ENCODE data around the gene CYS1.
"Not testable (repeated sequence)": the region's sequence is repeated elsewhere in the genome, so short reads cannot be mapped to it uniquely, and the experiment has no call there.

Gene CYS1, protein sequence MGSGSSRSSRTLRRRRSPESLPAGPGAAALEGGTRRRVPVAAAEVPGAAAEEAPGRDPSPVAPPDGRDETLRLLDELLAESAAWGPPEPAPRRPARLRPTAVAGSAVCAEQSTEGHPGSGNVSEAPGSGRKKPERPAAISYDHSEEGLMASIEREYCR

DNA sequence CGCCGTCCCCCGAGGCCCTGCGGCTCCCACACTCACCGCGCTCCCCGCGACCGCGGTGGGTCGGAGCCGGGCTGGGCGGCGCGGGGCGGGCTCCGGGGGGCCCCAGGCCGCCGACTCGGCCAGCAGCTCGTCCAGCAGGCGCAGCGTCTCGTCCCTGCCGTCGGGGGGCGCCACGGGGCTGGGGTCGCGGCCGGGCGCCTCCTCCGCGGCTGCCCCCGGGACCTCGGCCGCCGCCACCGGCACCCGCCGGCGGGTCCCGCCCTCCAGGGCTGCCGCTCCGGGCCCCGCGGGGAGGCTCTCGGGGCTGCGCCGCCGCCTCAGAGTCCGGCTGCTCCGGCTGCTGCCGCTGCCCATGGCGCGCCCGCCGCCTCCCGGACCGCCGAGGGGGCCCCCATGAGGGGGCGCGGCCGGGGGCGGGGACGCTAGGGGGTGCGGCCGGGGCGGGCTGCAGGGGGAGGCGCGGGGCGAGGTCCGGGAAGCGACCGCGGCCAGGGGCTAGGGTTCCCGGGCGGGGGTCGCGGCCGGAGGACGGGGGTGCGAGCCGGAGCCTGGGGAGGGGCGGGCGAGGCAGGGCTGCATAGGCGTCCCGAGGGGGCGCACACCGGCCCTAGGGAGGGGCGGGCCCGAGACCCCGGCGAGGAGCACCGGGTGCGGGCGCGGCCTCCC, at the start of gene CYS1:
CYS1 (minus strand) TSS at position 542 of the 666 bp plus-strand sequence; CDS start at position 354, 188 bp downstream.
- no peak for DNase-seq

DNA sequence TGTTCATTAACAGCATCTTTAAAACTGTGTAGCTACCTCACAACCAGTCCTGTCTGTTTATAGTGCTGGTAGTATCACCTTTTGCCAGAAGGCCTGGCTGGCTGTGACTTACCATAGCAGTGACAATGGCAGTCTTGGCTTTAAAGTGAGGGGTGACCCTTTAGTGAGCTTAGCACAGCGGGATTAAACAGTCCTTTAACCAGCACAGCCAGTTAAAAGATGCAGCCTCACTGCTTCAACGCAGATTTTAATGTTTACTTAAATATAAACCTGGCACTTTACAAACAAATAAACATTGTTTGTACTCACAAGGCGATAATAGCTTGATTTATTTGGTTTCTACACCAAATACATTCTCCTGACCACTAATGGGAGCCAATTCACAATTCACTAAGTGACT, 49.3 kb upstream of the CYS1 start:
- no peak for DNase-seq

DNA sequence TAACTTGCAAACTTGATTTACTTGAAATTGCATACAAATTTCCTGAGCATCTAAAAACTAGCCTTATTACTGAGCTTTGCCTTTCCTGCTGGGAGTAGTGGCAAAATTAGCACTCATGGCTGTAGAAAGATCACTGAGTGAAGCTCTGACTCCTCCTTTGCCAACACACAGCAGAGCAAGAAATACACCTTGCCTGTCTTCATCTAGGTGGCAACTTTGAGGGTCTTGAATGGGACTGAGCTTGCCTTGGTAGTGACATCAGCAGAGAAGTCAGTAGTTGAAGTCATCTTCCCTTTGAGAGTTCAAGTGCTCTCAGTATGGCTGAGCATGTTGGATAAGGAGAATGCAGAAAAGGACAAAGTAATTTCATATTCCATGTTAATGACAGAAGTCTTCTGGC, 48.2 kb upstream of the CYS1 start:
- no peak for DNase-seq

DNA sequence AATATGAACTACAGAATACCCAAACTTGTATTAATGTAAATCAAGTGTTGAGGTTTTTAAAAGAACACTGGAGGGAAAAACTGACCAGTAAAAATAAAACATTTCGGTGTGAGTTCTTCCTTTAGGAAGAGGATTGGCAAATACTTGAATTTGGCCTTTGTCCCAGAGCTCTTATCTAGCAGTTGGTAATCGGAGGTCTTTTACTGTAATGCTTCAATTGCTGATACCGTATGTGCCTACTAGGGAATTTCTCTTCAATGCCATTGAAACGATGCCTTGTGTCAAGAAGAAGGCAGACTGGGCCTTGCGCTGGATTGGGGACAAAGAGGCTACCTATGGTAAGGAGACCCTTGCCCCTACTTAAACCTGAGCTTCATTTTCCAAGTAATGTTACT, 46.4 kb upstream of the CYS1 start:
- no peak for DNase-seq

DNA sequence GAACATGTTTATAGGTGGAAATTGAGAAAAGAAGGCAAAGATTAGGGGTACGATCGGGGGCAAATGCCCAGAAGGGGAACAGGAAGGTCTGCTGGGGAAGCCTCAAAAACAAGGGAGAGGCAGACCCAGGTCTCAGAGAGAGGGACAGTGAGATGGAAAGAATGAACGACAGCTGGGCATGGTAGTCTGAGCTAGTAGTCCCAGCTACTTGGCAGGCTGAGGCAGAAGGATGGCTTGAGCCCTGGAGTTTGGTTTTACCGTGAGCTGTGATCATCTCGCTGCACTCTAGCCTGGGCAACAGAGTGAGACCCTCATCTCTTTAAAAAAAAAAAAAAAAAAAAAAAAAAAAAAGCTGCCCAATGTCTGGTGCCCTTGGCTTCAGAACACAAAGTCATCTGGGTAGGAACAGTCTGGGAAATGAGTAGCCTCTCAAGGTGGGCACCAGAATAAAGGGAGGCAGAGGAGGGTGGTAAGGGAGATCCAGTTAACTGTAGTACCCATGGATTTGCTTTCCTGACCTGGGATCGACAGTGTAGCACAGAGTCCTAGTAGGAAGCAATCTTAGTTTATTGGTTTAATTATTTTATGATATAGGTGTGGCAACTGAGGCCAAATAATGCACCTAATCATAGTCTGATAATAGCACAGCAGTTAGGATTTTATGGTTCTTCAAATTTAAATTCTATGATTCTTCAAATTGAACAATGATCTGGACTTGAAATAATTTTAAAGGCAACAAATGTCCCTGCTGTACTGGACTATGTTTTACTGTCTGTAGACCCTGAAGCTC, 45.8 kb upstream of the CYS1 start:
- no peak for DNase-seq

DNA sequence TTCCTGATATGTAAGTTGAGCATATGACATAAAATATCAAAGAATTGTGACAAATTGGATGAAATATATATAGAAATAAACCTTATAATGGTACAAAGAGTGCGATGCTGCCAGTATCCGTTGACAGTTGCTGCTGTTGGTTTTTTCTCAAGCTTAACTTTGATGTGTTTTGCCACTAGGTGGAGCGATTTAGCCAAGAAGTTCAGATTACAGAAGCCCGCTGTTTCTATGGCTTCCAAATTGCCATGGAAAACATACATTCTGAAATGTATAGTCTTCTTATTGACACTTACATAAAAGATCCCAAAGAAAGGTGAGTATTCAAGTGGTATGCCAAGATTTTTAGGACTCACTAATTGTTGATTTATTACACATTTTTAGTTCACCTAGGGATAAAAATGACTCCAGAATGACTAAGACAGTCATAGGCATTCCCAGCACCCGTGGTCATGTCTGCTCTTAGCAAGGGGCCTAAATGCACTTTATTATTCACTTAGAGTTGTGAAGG, 44.4 kb upstream of the CYS1 start:
- no peak for DNase-seq

DNA sequence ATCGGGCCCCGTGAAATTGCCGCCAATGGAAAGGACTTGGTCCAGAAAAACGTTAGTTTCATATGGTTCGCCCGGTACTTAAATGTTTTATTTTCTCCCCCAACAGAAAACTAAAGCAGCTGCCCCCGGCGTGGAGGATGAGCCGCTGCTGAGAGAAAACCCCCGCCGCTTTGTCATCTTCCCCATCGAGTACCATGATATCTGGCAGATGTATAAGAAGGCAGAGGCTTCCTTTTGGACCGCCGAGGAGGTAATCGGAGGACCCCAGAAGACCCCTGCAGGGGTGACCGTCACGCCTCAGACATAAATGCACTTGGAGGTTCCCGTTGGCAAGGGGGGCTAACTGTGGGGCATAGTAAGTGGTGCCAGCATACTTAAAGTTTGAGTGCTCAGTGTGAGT, 43.1 kb upstream of the CYS1 start:
- DNase-seq: no peak

DNA sequence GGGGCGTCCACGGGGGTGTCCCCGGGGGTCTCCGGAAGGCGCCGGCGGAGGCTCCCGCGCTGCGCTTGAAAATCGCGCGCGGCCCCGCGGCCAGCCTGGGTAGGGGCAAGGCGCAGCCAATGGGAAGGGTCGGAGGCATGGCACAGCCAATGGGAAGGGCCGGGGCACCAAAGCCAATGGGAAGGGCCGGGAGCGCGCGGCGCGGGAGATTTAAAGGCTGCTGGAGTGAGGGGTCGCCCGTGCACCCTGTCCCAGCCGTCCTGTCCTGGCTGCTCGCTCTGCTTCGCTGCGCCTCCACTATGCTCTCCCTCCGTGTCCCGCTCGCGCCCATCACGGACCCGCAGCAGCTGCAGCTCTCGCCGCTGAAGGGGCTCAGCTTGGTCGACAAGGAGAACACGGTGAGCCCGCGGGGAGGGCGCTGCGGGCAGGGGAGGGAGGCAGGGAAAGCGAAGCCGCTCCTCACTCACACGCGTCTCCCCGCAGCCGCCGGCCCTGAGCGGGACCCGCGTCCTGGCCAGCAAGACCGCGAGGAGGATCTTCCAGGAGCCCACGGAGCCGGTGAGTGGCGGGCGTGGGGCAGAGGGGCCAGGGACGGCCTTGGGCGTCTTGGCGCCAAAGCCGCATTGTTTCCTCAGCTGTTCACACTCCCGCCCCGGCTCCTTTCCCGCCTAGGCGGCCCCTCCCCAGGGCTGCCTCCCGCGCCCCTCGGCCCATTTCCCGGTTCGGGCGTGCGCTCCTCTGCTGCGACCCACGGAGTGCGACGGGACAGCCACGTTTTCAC, 42.5 kb upstream of the CYS1 start, which contains the start of gene RRM2:
RRM2 (plus strand) TSS at position 240 of the 781 bp plus-strand sequence; CDS start at position 300, 60 bp downstream.
- peak; percentile 88 for DNase-seq

DNA sequence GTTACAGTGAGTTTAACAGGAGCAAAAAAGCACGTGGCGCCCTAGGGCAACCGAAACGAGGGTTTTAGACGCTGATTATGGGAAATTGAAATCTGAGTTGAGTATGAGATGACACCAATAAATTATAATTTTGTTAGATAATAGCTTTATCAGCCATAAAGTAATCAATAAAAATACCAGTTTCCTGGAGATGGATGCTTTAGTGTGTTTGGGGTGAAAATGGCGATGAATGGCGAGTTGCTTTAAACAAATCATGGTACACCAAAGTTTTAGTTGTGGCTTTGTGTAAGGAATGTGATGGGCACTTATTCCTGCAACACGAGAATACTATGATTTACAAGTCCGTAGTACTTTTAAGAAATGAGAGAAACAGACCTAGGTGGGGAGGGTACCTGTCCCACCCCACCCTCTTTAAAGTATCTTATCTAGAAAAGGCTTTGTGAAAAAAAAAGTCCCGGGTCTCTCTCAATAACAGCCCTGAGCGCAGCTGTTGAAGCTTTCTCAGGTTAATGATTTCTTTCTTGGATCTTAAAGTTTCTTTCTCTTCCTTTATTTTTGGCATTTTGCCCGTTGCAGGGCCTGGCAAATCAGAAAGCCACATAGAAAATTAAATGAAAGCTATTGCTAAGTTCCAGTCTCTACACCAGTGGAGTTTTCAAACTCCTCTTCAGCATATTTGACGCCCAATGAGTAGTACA, 40.8 kb upstream of the CYS1 start:
- no peak for DNase-seq

DNA sequence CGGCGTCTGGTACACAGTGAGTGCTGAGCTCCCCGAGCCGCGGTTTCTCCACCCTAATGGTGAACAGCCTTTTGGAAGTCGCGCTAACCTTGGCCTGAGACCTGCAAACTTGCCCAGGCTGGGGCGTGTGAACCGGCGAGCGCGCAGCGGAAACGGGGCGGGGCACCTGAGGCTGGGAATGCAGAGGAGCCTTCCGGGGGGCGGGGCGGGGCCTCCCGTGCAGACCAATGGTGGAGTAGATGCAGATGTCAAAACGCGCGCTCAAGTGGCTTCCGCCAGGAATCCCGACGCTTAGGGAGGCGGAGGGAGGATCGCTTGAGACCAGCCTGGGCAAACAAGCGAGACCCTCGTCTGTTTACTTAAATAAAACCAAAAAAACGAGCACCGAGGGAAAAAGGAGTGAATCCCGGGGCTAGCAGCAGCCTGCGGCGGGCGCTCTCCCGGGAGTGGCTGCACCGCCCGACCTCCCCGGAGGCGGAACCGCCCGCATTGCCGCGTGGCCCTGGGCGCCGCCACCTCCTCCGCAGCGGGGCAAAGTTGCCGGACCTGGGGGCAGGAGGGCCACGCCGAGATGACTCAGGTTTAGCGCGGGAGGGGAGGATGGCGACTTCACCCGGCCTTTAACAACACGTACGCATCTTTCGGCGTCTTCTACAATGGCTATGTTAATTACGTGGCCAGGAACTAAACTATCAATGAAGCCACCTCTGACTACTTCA, 40.1 kb upstream of the CYS1 start:
- DNase-seq: peak; percentile 68

DNA sequence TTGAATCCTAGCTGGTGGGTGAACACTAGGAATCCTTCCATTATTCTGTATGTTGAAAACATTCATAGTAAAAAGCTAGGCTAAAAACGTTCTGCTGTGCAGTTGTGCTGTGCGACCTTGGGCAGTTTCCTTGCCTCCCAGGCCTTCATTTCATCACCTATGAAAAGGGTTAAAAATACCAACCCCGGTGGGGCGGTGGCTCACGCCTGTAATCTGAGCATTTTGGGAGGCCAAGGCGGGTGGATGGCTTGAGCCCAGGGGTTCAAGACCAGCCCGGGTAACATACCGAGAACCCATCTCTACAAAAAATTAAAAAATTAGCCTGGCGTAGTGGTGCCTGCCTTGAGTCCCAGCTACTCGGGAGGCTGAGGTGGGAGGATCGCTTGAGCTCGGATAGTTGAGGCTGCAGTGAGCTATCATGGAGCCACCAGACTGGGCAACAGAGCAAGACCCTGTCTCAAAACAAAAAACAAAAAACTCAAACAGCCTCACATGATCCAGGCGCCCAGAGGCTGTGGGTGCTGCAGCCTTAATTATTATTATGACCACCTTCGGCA, 39.5 kb upstream of the CYS1 start:
- no peak for DNase-seq

DNA sequence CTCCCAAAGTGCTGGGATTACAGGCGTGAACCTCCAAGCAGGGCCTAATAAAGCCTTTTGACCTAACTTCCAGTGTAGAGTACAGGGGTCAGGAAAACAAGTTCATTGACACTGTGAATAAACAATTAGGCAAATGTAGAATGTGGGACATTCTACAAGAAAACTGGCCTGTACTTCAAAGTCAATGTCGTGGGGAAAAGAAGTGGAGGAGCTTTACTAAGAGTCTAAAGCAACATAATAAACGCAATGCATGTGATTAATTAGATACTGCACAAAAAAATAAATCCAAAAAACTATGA, 38.8 kb upstream of the CYS1 start:
- no peak for DNase-seq

DNA sequence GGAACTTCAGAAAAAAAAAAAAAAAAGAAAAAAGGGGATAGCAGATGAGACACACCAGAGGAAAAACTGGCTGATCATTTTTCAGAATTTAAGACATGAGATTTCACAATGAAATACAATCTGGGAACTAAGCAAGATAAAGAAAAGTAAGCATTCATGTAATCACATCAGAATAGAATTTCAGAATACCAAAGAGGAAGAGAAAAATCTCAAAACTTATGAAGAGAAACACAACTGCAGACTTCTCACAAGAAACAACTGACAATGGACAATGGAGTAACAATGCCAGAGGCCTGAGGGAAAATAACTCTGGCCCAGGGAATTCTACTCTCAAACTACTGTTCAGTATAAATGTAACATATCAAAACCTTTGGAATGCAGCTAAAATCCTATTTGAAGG, 29.1 kb upstream of the CYS1 start:
- DNase-seq: no peak

DNA sequence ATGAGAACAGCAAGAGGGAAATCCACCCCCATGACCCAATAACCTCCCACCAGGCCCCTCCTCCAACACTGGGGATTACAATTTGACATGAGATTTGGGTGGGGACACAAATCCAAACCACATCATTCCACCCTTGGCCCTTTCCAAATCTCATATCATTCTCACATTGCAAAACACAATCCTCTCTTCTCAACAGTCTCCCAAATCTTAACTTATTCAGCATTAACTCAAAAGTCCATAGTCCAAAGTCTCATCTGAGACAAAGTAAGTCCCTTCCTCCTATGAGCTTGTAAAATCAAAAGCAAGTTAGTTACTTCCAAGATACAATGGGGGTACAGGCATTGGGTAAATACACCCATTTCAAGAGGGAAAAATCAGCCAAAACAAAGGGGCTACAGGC, 24.7 kb upstream of the CYS1 start:
- DNase-seq: not testable (repeated sequence)

DNA sequence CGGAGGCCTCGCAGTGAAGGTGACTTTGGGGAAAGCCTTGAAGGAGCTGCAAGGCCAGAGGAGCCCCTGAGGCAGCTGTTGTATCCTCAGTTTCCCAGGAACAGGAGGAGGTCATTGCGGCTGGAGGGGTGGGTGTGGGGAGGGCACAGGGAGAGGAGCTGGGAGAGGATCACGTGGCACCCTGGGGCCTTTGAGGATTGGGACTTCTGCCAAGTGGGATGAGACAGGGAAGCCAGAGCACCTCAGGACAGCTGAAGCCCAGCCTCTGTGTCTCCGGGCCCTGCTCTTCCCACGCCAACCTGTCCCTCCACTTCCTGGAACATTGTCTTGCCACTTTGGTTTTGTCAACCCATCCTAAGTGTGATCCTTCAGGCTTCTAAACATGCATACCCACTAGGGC, 23.0 kb upstream of the CYS1 start:
- DNase-seq: no peak

DNA sequence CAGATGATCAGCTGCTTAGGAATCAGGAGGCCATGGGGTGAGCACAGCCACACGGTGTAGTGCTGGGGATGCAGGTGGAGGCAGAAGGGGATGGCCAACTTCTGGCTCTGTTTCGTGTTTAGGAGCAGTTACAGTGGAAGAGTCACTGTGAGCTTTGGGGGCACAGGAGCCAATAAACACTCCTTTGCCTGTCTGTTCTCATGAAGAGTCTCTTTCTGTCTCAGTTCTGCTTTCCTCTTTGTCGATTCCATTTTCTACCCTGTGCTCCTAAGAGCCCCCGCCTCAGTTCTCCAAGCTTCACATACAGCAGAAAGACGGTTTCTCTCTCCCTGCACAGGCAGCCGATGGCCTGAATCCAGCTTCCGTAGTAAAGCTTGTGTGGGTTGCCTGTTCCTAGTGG, 21.3 kb upstream of the CYS1 start:
- no peak for DNase-seq

DNA sequence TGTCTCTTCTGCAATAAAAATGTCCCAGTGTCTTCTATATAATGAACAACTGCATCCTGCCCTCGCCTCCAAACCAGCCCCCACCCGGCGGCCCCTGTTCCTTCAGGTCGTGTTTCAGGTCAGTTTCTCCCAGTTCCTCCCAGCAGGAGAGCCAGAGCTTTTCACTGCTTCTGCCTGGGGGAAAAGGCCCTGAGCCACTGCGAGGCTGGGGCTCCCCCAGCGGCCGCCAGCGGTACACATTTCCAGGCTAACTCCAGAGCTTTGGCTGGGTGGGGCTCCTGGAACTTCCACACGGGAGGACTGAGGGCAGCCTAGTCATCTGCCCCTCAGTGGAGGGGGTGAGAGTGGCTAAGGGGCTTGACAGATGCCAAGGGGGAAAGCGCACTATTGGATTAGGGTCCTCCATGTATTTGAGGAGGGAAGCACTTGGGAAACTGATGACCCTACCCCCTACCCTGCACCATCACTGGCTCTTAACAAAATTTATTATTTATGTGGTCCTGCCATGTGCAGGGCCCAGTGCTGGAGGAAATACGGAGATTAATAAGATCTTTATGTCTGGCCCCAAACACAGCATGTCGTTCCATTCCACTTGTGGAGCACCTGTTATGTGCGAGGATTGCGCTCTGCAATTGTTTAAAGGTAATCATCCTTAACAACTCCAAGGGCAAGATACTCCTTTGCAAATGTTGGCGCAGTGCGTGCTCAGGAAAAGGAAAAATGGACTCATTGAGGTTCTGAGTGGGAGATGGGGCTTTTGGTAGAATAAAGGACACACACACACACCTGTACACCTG, 17.3 kb upstream of the CYS1 start:
- DNase-seq: peak; percentile 65

DNA sequence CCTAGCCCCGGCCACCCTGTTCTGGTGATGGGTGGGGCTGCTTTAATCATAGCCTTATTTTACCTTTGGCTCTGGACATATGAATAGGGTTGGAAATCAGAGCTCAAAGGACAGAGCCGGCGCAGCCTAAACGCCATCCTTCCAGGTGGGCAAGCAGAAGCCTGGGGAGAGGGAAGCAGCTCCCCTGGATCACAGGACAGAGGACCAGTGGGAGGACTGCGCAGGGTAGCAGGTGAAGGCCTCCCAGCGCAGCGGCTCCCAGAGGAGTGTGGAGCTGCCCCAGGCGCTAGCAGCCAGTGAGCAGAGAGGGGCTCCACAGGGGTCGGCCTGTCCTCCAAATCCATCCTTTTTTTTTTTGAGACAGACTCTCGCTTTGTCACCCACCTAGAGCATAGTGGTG, 16.4 kb upstream of the CYS1 start:
- no peak for DNase-seq

DNA sequence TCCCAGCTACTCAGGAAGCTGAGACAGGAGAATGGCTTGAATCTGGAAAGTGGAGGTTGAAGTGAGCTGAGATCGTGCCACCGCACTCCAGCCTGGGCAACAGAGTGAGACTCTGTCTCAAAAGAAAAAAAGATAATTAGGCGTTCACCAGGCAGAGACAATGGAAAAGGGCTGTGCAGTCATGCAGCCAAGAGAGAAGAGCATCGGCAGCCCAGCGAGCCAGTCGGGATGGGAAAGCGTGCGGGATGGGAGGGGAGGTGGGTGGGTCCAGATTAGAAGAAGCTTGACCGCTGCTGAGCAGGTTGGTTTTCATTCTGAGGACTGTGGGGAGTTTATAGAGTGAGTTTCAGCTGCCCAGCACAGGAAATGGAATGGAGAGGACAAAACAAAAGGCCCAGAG, 15.0 kb upstream of the CYS1 start:
- DNase-seq: no peak

DNA sequence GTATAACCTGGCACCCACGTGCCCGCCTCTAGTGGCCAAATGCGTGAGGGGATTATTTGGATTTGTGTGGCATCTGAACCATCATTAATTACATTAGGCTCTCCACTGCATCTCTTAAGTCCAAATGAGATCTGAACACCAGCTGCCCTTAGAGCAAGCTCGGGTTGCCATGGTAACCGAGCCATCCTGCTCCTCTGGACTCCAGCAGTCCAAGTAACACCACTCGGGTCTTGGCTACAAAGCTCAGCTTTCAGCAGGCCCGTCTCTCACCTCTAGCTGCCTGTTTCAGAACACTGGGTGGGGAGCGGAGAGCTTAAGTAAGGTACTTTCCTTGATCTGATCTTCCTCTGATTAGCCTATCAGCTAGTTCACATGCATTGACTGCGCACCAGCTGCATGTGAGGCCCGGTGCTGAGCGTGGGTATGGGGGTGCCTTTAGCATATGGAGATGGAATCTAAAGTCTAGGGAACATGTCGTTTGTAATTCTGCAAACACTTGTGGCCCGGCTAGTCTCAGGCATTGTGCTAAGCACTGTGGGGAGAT, 14.1 kb upstream of the CYS1 start:
- DNase-seq: no peak

DNA sequence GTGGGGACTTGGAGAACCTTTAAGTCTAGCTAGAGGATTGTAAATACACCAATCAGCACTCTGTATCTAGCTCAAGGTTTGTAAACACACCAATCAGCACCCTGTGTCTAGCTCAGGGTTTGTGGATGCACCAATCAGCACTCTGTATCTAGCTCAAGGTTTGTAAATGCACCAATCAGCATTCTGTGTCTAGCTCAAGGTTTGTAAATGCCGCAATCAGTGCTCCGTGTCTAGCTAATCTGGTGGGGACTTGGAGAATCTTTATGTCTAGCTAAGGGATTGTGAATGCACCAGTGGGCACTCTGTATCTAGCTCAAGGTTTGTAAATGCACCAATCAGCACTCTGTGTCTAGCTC, 11.7 kb upstream of the CYS1 start:
- DNase-seq: not testable (repeated sequence)
